Neural progenitor cell (in vitro differentiated cells): ENCODE measurements around the gene MRPL2.

ENCODE experiments used
- CTCF ChIP-seq: fragments of 200-600 bp; sonication (generic); IDR thresholded peaks from 2 replicates; pipeline ENCODE4 v1.5.1; 2017; ENCODE audit warnings: antibody characterized with exemption, mild to moderate bottlenecking
- EZH2 ChIP-seq: fragments of 200-600 bp; sonication (generic); IDR thresholded peaks from 2 replicates; pipeline ENCODE4 v1.6.1; 2017; ENCODE audit warnings: antibody characterized with exemption, mild to moderate bottlenecking, moderate library complexity
- EZH2phosphoT487 ChIP-seq: fragments of 200-600 bp; sonication (generic); IDR thresholded peaks from 2 replicates; pipeline ENCODE4 v1.6.1; 2017; ENCODE audit warnings: antibody characterized with exemption

- no peak for TF ChIP-seq CTCF
- no peak for TF ChIP-seq EZH2phosphoT487
- TF ChIP-seq EZH2, result no peak
Observed at GRCh38 chr6:43043310-43043709, 15.9 kb downstream of the MRPL2 start.
